Measurements from ENCODE around the gene ZNF23. TPM values are rescaled to one million over a fixed set of nuclear protein-coding genes. Genes with fewer than 3 reads are reported as not detected.

ZNF23 gene
- total and polyA plus RNA-seq, 10 of the 15 experiments (the other 5 are each of a cell fraction or from before 2014, with no cell fraction given): 3.6 to 11.5 (median 8.7) TPM

GRCh38 chr16:71493213-71493612, 31.2 kb upstream of the ZNF23 start (continued):
- TF ChIP-seq ETV6 (conservative IDR thresholded peaks at IDR 0.05 in 1 of 2, IDR thresholded peaks at IDR 0.05 in 1 of 2; ENCODE audit: borderline replicate concordance in 1 of 2, low read depth in 1 of 2) (no peak), NBN (IDR thresholded peaks at IDR 0.05) (no peak), TBL1XR1 (IDR thresholded peaks at IDR 0.05; ENCODE audit: low read depth, low read length) (no peak), CEBPZ (IDR thresholded peaks at IDR 0.05; ENCODE audit: low read depth, low read length) (no peak), STAT1 (conservative IDR thresholded peaks at IDR 0.05) (no peak), ZNF592 (IDR thresholded peaks at IDR 0.05) (no peak), MYC (IDR thresholded peaks at IDR 0.05; ENCODE audit: insufficient read depth, insufficient read length, insufficient replicate concordance, low read length, severe bottlenecking) (no peak), RELB (IDR thresholded peaks at IDR 0.05; ENCODE audit: low read depth) (no peak), IKZF2 (IDR thresholded peaks at IDR 0.05) (no peak), NR2F1 (conservative IDR thresholded peaks at IDR 0.05) (no peak), CHD4 (IDR thresholded peaks at IDR 0.05) (no peak), ZNF384 (IDR thresholded peaks at IDR 0.05; ENCODE audit: borderline replicate concordance, low read depth, low read length) (no peak)

Measured in GM12878 (cell line).